Measurements from ENCODE around the gene IDH2.

Gene IDH2

DNA sequence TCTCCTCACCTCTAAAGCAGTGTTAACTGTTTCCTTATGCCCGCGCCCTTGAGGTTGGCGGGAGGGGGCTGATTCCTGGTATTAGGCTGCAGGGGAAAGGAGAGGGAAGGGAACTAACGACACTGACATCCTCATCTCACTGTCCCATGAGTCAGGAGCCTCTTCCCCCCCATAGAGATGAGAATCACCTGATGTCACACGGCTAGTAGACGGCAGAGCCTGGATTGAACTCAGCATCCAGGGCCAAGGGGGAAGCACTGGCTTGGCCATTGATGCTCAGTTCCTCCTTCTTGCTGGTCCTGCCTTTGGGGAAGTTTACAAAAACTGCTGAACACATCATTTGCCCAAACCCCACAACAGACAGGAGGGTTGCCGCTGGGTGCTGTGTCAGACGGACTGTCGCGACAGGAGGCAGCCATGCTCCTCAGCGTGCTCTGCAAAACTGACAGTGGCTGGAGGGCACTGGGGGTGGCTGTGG lies 38.5 kb downstream of the IDH2 start:
- DNase-seq (ENCODE audit: low read depth): no peak

DNA sequence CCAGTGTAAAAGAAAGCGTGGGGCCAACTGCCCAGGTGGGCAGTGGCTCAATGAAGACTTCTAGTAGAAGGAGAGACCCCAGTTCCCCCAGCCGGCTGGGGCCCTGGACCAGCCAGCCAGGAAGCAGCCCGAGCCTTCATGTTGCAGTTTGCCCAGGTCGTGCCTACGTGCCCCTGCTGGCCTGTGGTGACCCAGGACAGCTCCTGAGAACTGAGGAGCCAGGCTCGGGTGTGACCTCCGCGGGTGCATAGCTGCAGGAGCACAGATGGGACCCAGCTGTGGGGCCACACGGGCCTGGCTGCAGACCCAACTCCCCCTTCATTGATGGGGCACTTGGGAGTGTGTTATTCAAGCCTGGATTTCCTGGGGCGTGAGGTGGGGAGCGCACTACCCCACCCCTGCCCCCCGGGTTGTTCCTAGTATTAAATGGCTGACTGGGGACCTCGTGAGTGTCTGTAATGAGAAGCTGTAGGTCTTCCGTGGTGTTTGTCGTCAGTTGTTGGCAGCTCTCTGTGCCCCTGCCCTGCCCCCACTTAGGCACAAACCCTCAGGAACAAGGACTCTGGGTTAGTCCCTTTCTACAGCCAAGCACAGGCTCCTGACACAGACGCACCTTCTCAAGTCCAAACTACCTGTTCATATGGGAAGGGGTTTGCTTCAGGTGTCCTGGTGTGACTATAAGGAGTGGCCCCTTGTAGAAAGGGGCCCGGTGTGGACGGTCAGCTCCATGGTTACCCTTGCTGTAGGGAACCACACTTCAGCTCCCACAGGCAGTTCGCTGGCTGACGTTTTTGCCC lies 39.1 kb downstream of the IDH2 start:
- DNase-seq (ENCODE audit: low read depth): no peak

DNA sequence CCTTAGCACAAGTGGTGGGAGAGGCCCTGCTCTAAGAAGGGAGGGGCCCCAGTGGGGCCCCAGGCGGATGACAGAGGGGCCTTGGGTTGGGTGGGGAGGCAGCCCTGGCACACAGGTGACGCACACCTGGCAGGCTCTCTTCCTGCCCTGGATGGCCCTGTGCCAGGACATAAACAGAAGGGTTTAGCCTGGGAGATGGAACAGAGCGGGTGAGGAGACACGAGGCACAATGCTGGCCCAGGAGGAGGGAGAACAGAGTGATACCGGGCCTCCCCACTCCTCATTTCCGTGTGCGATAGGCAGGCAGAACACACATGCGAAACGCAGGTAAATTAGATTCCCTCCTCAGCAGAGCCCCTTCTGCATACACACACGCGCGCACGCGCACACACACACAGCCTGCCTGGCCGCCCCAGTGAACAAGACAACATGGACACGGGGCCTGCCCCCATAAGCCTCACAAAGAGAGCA lies 39.8 kb downstream of the IDH2 start:
- DNase-seq (ENCODE audit: low read depth): no peak

DNA sequence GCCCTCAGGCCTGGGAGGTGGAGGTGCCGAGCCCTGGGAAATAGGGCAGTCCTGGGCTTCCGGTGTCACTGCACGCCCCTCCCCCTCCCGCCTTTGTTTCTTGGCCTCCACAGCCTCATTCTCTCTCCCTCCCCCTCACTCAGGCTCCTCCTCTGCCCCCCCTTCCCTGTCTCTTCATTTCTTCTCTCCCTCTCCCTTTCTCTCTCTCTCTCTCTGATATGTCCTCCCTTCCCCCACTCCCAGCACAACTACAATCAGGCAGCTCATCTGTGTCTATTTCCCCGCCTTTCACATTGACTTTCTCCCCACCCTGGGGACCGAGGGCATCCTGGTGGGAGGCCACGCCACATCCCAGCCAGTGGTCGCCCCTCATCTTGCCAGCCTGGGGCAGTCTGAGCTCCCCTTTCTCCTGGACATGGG lies 40.2 kb downstream of the IDH2 start:
- DNase-seq (ENCODE audit: low read depth): no peak

DNA sequence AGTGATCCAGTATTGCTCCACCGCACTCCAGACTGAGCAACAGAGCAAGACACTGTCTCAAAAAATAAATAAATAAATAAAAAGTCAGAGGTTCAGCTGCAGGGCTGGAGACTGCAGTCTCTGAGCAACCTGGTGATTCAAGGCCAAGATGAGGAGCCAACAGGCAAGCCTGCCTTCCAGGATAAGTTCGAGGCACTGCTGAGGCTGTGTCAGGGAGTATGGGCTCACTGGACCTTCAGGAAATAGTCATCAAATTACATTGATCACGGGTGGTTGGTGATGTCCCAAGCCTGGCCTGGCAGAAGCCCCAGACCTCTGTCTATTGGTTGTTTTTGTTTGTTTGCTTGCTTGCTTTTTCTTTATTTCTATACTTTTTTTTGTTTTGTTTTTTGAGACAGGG lies 41.5 kb downstream of the IDH2 start:
- DNase-seq (ENCODE audit: low read depth): peak; percentile 12

DNA sequence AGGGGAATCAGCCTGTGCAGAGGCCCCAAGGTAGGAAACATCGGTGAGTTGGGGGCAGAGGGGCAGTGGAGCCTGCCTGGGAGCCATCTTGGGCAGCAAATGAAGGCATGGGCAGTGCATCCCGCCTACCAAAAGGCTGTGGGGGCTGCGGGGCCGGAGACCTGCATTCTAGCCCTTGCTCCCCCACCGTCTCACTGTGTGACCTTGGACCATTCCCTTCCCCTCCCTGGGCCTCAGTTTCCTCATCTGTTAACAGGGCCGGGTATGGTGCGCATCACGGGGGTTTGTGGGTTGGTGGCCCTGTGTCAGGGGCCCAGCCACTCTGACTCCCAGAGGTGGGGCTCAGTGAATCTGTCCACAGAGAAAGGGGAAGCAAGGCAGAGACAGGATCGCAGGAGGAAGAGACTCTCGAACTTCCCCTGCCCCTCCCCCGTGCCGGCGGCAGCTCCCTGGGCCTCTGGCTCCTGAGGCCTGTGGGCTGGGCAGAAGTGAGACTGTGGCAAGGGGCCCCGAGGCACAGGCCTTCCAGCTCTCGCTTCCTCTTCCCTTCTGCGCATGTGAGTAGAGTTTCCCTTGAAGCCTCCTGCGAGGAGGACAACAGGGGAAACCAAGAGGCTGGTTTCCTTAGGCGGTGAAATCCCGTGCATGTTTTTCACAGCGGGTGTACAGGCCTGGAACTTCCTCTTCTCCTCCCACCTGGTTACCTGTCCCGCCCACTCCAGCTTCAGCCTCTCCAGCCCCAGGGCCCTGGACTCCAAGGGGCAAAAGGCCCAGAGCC lies 42.9 kb downstream of the IDH2 start:
- no peak for DNase-seq (ENCODE audit: low read depth)

DNA sequence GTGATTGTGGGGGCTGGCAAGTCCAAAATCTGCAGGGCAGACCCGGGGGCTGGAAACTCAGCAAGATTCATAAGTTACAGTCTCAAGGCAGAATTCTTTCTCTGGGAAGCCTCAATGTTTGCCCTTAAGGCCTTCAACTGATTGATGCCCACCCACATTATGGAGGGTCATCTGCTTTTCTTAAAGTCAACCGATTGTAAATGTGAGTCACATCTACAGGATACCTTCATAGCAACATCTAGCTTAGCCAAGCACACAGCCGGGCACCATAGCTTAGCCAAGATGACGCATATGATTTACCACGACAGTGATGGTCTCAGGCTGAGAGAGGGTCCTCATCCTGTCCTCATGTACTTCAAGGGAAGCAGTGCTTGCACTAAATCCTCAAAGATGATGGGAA lies 43.5 kb downstream of the IDH2 start:
- DNase-seq (ENCODE audit: low read depth): no peak

DNA sequence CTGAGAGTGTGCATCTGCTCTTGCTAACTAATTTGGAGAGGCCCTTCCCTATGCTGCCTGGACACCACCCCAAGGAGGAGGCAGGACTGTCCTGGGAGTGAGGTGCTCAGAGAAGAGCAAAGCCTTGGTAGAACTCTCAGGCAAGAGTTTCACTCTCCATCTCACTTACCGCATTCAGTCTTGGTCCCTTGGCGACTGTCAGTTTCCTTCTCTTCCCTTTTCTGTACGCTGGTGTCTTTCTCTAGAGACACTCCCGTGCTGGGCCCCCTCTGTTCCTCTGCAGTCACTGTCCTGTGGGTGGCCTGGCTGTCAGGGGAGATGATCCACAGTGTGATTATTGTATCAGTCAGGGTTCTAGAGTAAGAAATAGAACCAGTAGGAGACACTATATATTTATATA lies 44.0 kb downstream of the IDH2 start:
- no peak for DNase-seq (ENCODE audit: low read depth)

DNA sequence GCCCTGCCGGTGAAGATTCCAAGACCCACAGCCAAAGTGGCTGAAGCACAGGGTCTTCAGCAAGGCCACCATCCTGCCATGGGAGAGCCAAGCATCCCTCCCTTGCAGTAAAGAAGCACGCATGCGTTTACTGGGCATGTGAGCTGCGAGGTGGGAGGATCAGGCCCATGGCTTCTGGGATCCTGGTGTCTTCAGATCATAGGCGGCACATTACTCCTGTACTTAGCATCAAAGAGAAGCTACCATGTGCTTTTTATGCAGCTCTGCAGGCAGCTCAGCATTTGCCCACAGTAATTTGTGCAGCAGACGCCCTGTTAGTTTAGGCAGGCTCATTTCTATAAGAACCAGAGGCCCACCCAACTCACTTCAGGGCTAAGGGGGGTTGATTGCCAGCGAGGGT lies 45.7 kb downstream of the IDH2 start:
- DNase-seq (ENCODE audit: low read depth): no peak

DNA sequence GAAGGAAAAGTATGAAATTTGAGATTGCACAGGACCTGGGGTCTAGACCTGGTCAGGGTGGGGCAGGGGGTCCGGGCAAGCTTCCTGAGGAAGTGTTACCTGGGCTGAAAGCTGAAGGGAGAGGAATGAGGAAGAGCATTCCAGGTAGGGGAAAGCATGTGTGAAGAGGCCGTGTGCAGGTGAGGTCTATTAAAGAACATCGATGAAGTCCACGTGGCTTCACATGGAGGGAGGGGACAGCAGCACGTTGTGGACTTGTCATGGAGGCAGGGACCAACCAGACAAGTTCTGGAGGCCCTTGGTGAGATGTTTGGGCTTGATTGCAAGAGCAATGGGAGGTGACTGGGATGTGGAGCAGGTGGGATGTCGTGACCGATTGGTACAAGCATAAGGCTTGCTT lies 47.1 kb downstream of the IDH2 start:
- DNase-seq (ENCODE audit: low read depth): no peak

DNA sequence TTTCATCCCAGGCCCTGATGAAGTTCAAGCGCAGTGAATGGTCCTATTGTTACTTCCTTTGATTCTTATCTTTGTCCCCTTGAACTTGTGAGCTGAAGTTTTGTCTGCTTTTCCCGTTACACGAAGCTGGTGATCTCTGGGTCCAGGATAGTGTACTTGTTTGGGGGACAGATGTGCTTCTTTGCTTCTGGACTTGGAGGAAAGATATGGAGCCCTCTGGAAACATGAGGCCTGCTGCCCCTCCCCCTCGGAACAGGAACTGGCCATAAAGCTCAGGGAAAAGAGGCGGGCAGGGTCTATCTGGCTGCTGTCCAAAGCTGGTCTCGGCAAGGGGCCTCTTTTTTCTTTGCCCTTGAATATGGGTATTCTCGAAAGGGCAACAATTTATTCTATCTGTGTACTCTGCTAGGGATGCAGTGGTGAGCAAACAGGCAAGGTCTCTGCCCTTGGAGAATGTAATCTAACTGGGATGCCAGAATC lies 47.6 kb downstream of the IDH2 start:
- no peak for DNase-seq (ENCODE audit: low read depth)

DNA sequence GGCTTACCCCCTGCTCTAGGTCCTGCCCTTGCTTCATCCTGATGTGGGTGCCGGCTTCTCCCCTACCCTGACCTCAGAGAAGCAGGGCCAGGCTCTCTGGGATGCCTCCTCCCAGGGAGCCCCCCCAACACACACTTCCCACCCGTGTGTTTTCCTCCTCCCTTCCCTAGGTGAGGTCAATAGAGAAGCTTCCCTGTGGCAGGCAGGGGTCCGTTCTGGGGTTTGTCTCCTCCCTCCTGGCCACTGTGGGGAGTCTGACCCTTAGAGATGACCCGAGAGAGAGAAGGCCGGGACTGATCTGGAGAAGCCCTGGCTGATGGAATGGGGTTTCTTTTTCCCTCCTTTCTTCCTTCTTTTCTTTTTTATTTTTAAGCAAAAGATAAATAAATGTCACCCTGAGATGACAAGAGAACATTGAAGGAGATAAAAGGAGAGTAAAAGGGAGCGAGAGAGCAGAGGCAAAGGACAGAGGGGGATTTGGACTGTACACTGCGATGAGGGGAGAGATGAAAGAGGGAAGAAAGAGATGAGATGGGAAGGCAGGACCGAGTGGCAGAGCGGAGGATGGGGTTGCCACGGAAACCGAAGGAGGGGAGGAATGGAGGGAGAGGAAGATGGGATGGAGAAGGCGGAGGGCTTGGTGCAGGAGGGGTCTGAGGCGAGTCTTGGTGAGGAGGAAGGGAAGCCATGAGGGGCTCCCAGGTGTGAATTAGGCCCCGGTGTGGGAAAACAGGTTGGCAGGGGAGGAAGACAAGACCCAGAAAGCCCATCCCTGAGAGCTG lies 48.4 kb downstream of the IDH2 start:
- DNase-seq (ENCODE audit: low read depth): no peak

DNA sequence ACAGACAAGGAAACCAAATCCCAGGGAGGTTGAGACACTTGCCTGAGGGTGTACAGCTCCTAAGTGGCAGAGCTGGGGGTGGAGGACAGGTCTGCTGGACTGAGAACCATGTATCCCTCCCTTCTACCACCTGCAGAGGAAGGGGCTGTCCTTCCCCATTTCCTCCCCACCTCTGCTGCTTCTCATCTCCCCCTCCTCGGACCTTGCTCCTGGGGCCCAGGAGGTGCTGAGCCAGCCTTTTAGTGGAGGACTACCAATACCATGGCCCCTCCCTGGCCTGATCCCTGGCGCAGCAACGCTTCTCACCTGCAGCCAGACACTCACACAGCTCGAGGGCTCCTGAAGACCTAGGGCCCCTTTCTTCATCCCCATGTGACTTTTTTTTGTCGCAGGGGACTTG lies 50.4 kb downstream of the IDH2 start:
- DNase-seq (ENCODE audit: low read depth): no peak

DNA sequence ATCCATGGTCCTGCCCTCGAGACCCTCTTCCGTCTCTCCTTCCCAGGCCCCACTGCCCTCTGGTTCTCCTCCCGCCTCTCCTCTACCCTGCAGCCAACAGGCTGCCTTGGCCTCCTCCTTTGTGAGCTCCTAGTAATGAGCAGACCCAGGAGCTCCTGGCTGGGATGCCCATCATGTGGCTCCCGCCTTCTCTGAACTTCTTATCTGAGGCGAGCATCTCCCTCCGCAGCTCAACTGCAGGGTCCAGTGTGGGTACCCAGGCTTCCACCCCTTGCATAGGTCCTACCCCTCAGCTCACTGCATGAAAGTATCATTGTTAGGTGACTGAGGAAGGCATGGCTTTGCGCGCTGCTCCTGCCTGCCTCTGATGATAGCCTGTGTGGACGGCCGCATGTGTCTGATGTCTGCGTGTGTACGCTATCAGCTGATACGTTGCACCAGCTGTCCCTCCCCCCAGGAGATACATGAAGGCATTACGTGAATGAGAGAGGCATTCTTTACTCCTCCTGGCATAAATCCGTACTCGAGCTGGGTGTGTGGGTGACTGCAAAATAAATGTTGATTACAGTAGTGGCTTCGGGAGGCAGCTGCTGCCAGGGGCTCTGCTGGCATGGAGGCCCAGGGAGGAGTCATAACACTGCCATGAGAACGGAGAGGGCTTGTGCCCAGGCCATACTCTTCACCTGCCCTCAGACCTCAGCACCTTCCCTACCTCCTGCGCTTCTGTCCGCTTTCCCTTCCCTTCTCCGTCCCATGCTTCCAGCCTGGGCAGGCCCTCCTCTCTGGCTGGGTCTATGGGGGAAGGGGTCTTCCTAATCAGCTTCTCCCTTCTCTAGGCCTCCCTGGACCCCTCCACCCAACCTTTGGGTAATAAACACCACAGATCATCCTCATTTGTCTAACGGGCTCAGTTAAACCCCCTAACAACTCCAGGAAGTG lies 52.3 kb downstream of the IDH2 start:
- no peak for DNase-seq (ENCODE audit: low read depth)

DNA sequence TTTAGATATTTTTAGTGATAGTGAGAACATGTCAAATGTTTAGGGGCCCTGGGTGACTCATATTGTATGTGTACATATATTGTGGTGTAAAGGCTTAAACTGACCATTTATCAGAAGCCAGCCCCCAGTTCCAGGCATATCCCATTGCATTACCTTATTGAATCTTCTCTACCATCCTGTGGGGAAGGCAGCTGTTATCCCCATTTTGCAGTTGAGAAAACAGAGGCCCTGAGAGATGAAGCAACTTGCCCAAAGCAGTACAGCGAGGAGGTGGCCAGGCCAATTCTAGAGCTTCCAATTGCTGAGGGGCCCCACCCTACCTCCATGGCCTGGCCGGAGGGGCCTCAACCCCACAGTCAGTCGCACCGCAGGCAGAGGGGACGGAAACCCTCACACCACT lies 53.2 kb downstream of the IDH2 start:
- DNase-seq (ENCODE audit: low read depth): peak; percentile 15

DNA sequence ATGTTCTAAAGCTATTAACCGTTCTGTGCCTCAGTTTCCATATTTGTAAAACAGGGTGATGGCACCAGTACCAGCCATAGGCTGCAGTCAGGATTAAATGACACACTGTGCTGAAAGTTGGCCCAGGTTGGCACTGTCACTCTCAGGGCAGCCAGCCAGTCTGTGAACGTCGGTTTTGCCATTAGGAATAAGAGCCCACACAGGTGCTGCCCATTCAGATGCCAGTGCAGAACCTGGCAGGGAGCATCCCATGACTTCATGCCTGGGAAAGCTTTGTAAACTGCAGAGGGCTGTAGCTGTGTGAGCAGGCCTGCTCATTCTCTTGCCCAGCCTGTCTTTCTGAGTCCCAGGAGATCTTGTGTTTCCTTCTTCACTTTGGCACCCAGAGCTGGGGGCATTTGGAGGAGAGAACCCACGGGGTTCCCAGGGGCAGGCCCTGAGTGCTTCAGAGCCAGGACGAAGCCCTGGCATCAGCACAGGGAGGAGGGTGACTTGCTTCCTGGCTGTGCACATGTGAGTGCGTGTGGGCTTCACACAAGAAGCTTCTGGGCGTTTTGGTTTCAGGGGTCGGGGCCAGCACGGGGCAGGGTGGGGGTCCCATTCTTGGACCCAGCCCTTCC lies 54.2 kb downstream of the IDH2 start:
- no peak for DNase-seq (ENCODE audit: low read depth)

DNA sequence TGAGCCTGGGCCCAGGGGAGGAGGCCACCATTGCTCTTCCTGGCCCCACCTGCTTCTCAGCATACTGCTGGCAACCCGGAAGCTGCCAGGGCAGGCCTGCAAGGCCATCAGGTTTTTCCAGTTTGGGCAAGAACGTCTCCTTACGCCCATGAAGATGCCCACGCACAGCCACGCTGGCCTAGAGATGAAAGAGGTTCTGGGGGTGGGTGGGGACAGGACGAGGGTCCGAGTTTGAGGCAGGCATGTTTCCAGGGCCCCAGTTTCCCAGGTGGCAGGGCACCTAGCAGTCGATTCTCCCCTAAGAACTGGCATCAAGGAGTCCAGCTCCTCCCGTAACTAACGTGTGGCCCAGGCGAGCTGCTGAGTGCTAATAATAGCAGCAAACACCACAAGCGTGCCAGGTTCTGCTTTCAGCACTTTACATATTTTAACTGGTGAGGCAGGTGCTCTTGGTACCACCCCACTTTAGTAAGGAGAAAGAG lies 55.3 kb downstream of the IDH2 start:
- DNase-seq (ENCODE audit: low read depth): no peak

DNA sequence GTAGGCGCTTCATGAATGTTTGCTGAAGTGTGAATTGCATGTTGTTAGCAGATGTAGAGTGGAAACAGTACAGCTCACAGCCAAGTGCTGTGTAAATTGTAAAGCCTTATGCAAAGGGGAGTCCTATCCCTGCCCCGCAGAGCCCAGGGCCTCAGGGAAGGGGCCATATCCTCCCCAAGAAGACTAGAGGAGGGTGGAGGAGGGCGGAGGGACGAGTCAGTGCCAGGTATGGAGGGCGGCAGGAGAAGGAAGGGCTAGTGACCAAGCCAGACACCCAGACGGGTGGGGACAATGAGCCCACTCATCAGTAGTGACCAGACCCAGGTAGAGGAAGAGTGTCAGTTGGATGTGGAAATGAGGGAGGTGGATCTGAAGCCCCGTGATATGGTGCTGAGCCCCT lies 56.0 kb downstream of the IDH2 start:
- no peak for DNase-seq (ENCODE audit: low read depth)

DNA sequence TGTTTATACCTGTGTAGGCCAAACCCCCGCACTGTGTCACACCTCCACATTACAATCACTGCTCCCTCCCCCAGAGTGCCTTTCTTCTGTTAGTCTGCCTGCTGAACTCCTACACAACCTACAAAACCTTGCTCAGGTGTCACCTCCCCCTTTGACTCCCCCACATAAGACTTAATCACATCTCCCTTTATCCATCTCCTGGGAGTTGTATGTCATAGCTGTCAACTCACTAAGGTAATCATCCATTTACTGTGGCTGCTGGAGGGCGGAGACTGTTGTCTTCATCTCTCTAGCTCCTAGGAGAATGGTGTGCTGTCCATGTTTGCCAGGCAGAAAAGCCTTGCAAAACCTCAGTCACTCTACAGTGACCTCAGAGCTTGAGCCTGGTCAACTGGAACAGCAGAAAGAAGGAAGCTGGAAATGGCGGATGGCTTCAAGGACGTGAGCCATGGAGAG lies 57.3 kb downstream of the IDH2 start:
- no peak for DNase-seq (ENCODE audit: low read depth)

DNA sequence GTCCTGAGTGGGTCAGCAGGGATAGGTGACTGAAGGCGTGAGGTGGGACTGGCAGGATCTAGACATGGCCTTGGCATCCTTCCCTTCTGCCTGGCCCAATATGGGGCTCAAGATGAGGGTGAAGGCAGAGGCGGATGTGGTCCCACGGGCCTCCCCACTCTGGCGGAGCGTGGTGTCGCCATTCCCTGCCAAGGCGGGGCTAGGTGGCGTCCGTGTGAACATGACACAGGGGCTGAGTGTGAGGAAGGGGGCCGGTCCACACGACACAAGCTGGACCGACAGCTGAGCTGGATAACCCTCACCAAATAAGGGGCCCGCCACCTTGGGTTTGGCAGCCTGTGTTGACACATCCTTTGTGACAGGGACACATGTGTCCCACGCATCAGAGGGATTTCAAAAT lies 58.1 kb downstream of the IDH2 start:
- DNase-seq (ENCODE audit: low read depth): no peak

All from ELR (cell line).